ENCODE data around the gene SRD5A1.

GRCh38 chr5:6584101-6584645, 49.1 kb upstream of the SRD5A1 start:
- TF ChIP-seq CTCF (IDR thresholded peaks at IDR 0.05) (no peak), POLR2AphosphoS5 (IDR thresholded peaks at IDR 0.05) (no peak)
